SK-N-SH treated with all-trans-retinoic acid at 6 μM for 48 hours (cell line): ENCODE data around the gene TBCD.

Experiments used
- ATAC-seq: fragments of 200-7000 bp; cut with Tn5 transposase; 3 replicates; pipeline ENCODE4 v1.9.1; 2020; ENCODE audit warnings: mild to moderate bottlenecking, moderate library complexity
- ARNTL ChIP-seq: fragments of 450-650 bp; formaldehyde crosslinking; IDR thresholded peaks from 2 replicates; pipeline ENCODE4 v1.5.0; 2020; ENCODE audit warnings: low read depth, mild to moderate bottlenecking, moderate library complexity, borderline replicate concordance
- BACH2 ChIP-seq: fragments of 250-450 bp; sonication (Bioruptor Pico); IDR thresholded peaks from 2 replicates; pipeline ENCODE4 v1.9.0; 2021; ENCODE audit warnings: mild to moderate bottlenecking, borderline replicate concordance
- CREB5 ChIP-seq: fragments of 250-450 bp; sonication (Bioruptor Pico); IDR thresholded peaks from 2 replicates; pipeline ENCODE4 v1.5.1; 2020; ENCODE audit warnings: low read depth, mild to moderate bottlenecking, moderate library complexity
- CSDC2 ChIP-seq: fragments of 250-450 bp; sonication (Bioruptor Pico); IDR thresholded peaks from 2 replicates; pipeline ENCODE4 v1.5.0; 2020; ENCODE audit warnings: mild to moderate bottlenecking, moderate library complexity
- ESRRG ChIP-seq: fragments of 250-450 bp; sonication (Bioruptor Pico); IDR thresholded peaks from 2 replicates; pipeline ENCODE4 v1.6.1; 2021; ENCODE audit warnings: mild to moderate bottlenecking
- ISL1 ChIP-seq: fragments of 250-450 bp; sonication (Bioruptor Pico); IDR thresholded peaks from 2 replicates; pipeline ENCODE4 v2.1.2; 2022; ENCODE audit warnings: mild to moderate bottlenecking, moderate library complexity
- OSR1 ChIP-seq: fragments of 250-450 bp; sonication (Bioruptor Pico); IDR thresholded peaks from 2 replicates; pipeline ENCODE4 v1.8.0; 2022; ENCODE audit warnings: moderate library complexity, mild to moderate bottlenecking, inconsistent platforms
- PPARA ChIP-seq: fragments of 250-450 bp; sonication (Bioruptor Pico); IDR thresholded peaks from 2 replicates; pipeline ENCODE4 v1.5.0; 2020; ENCODE audit warnings: mild to moderate bottlenecking, borderline replicate concordance
- RARB ChIP-seq: fragments of 250-450 bp; sonication (Bioruptor Pico); IDR thresholded peaks from 2 replicates; pipeline ENCODE4 v1.8.0; 2021; ENCODE audit warnings: mild to moderate bottlenecking, moderate library complexity
- SNAI2 ChIP-seq: fragments of 250-450 bp; sonication (Bioruptor Pico); IDR thresholded peaks from 2 replicates; pipeline ENCODE4 v1.5.0; 2020; ENCODE audit warnings: mild to moderate bottlenecking, moderate library complexity
- TCF4 ChIP-seq: fragments of 250-450 bp; sonication (Bioruptor Pico); IDR thresholded peaks from 2 replicates; pipeline ENCODE4 v1.8.0; 2021; ENCODE audit warnings: mild to moderate bottlenecking, moderate library complexity, borderline replicate concordance
- TOX ChIP-seq: fragments of 250-450 bp; sonication (Bioruptor Pico); IDR thresholded peaks from 2 replicates; pipeline ENCODE4 v1.8.0; 2021; ENCODE audit warnings: mild to moderate bottlenecking, moderate library complexity, borderline replicate concordance
- ZFP3 ChIP-seq: fragments of 250-450 bp; sonication (Bioruptor Pico); IDR thresholded peaks from 2 replicates; pipeline ENCODE4 v1.5.0; 2020; ENCODE audit warnings: mild to moderate bottlenecking, moderate library complexity
- ZFP30 ChIP-seq: fragments of 450-650 bp; formaldehyde crosslinking; IDR thresholded peaks from 2 replicates; pipeline ENCODE4 v1.5.0; 2022; ENCODE audit warnings: mild to moderate bottlenecking, moderate library complexity
- ZNF565 ChIP-seq: fragments of 450-650 bp; formaldehyde crosslinking; conservative IDR thresholded peaks from 2 replicates; pipeline ENCODE4 v1.5.0; 2020; ENCODE audit warnings: low read depth, mild to moderate bottlenecking, moderate library complexity
- TF ChIP-seq, protein P1 (sequence below): fragments of 250-450 bp; sonication (Bioruptor Pico); IDR thresholded peaks from 2 replicates; pipeline ENCODE4 v1.8.0; 2020; ENCODE audit warnings: mild to moderate bottlenecking, moderate library complexity, borderline replicate concordance
- TF ChIP-seq, protein P2 (sequence below): fragments of 250-450 bp; sonication (Bioruptor Pico); IDR thresholded peaks from 2 replicates; pipeline ENCODE4 v1.5.1; 2021; ENCODE audit warnings: mild to moderate bottlenecking, moderate library complexity
- TF ChIP-seq, protein P3 (sequence below): fragments of 250-450 bp; sonication (Bioruptor Pico); IDR thresholded peaks from 2 replicates; pipeline ENCODE4 v1.8.0; 2021; ENCODE audit warnings: low read depth, mild to moderate bottlenecking, moderate library complexity, borderline replicate concordance

Gene TBCD

DNA sequence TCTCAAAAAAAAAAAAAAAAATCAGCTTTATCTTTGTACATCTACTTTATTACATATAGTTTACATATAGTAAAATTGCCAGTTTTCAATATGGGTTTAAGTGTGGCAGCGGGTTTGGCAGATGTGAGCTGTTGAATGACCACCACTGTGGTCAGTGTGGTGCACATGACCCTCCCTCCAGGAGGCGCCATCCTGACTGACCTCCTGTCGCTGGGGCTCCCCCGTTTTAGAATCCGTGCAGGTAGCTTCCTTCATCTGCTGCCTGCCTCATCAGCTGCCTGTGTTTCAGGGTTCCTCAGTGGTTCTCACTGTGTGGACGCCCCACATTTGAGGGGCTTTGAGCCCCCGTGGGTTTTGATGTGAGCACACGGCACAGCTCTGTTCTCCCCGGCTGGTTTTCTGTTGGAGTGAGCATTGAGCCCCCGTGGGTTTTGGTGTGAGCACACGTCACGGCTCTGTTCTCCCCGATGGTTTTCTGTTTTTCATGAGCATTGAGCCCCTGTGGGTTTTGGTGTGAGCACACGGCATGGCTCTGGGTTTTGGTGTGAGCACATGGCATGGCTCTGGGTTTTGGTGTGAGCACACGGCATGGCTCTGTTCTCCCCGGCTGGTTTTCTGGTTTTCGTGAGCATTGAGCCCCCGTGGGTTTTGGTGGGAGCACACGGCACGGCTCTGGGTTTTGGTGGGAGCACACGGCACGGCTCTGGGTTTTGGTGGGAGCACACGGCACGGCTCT, 145.8 kb downstream of the TBCD start:
- no peak for ATAC-seq
- TF ChIP-seq, protein P1, sequence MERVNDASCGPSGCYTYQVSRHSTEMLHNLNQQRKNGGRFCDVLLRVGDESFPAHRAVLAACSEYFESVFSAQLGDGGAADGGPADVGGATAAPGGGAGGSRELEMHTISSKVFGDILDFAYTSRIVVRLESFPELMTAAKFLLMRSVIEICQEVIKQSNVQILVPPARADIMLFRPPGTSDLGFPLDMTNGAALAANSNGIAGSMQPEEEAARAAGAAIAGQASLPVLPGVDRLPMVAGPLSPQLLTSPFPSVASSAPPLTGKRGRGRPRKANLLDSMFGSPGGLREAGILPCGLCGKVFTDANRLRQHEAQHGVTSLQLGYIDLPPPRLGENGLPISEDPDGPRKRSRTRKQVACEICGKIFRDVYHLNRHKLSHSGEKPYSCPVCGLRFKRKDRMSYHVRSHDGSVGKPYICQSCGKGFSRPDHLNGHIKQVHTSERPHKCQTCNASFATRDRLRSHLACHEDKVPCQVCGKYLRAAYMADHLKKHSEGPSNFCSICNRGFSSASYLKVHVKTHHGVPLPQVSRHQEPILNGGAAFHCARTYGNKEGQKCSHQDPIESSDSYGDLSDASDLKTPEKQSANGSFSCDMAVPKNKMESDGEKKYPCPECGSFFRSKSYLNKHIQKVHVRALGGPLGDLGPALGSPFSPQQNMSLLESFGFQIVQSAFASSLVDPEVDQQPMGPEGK (CRISPR knock-in tag) = no peak
- TF ChIP-seq ISL1 (CRISPR knock-in tag) (no peak), ZFP3 (CRISPR knock-in tag) (no peak), SNAI2 (CRISPR knock-in tag) (no peak), CREB5 (no peak), OSR1 (CRISPR knock-in tag) (no peak), PPARA (no peak), TCF4 (CRISPR knock-in tag) (no peak), CSDC2 (CRISPR knock-in tag) (no peak), ARNTL (CRISPR knock-in tag) (no peak)

- no peak; the same call in 2 of the 3 replicates for ATAC-seq
- TF ChIP-seq TCF4 (CRISPR knock-in tag) (no peak), ZNF565 (no peak), ESRRG (CRISPR knock-in tag) (no peak), RARB (no peak), OSR1 (CRISPR knock-in tag) (no peak), CREB5 (no peak), TOX (CRISPR knock-in tag) (no peak), SNAI2 (CRISPR knock-in tag) (no peak), ISL1 (CRISPR knock-in tag) (no peak), PPARA (no peak), BACH2 (CRISPR knock-in tag) (no peak)
- TF ChIP-seq, protein P2, sequence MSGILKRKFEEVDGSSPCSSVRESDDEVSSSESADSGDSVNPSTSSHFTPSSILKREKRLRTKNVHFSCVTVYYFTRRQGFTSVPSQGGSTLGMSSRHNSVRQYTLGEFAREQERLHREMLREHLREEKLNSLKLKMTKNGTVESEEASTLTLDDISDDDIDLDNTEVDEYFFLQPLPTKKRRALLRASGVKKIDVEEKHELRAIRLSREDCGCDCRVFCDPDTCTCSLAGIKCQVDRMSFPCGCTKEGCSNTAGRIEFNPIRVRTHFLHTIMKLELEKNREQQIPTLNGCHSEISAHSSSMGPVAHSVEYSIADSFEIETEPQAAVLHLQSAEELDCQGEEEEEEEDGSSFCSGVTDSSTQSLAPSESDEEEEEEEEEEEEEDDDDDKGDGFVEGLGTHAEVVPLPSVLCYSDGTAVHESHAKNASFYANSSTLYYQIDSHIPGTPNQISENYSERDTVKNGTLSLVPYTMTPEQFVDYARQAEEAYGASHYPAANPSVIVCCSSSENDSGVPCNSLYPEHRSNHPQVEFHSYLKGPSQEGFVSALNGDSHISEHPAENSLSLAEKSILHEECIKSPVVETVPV (CRISPR knock-in tag) = no peak
- TF ChIP-seq, protein P3, sequence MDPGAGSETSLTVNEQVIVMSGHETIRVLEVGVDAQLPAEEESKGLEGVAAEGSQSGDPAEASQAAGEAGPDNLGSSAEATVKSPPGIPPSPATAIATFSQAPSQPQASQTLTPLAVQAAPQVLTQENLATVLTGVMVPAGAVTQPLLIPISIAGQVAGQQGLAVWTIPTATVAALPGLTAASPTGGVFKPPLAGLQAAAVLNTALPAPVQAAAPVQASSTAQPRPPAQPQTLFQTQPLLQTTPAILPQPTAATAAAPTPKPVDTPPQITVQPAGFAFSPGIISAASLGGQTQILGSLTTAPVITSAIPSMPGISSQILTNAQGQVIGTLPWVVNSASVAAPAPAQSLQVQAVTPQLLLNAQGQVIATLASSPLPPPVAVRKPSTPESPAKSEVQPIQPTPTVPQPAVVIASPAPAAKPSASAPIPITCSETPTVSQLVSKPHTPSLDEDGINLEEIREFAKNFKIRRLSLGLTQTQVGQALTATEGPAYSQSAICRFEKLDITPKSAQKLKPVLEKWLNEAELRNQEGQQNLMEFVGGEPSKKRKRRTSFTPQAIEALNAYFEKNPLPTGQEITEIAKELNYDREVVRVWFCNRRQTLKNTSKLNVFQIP (CRISPR knock-in tag) = no peak
- TF ChIP-seq, protein P1 (CRISPR knock-in tag) = no peak
Measured at GRCh38 chr17:82898976-82899514, 147.2 kb downstream of the TBCD start.

DNA sequence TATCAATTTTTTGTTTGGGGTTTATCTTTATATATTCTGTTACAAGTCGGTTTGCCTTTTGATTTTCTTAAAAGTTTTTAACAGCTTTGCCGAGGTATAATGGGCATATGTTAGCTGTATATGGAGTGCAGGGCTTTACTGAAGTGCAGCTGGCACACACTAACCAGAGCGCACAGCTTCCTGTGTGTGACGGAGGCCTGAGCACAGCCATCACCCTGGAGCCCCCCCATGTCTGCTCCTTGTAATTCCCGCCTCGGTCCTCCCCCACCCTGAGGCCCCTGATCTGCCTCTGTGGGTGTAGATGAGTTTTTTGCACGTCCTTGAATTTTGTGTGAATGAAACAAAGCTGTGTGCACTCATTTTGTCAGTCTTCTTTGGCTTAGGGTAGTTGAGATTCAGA, 148.1 kb downstream of the TBCD start:
- no peak for ATAC-seq
- TF ChIP-seq RARB (no peak), ISL1 (CRISPR knock-in tag) (no peak), ZNF565 (no peak), ZFP30 (CRISPR knock-in tag) (no peak)
